Stimulated activated CD8-positive, alpha-beta memory T cell treated with anti-CD3 and anti-CD28 coated beads, Interleukin-15, amount 100 ng/mL, for 48 hours (primary cell): Measurements from ENCODE around the gene PTPA.
A peak's percentile ranks its signal among the peaks of the same experiment; 100 is the strongest.

Experiments
- DNase-seq, 2 donors: peaks; one replicate each; pipeline ENCODE4 v3.0.0-alpha.2; 2020; ENCODE audit warnings: low read depth in 2 of 2

The PTPA gene

GRCh38 chr9:129137292-129138143 lies 26.3 kb downstream of the PTPA start:
- no peak for DNase-seq

GRCh38 chr9:129138144-129138462 lies 26.9 kb downstream of the PTPA start:
- DNase-seq, result no peak

GRCh38 chr9:129138476-129139232 lies 27.4 kb downstream of the PTPA start:
- DNase-seq, result no peak

GRCh38 chr9:129139233-129139992 lies 28.2 kb downstream of the PTPA start:
- peak; percentile 53 to 57 for DNase-seq

- DNase-seq, result peak; percentile 76 to 78
These were observed 28.8 kb downstream of the PTPA start for GRCh38 chr9:129139993-129140396.

GRCh38 chr9:129140397-129141065 lies 29.3 kb downstream of the PTPA start:
- DNase-seq, result no peak

- DNase-seq, result peak in 1 of 2 donors; percentile 40
These were observed 30.1 kb downstream of the PTPA start for GRCh38 chr9:129141066-129142041.

- DNase-seq, result no peak
These were observed 31.1 kb downstream of the PTPA start for GRCh38 chr9:129142138-129142935.

- peak; percentile 41 to 54 for DNase-seq
These were observed 32.1 kb downstream of the PTPA start for GRCh38 chr9:129143031-129143927.

- DNase-seq, result no peak
These were observed 34.1 kb downstream of the PTPA start for GRCh38 chr9:129145316-129145715.

GRCh38 chr9:129145841-129146292 lies 34.7 kb downstream of the PTPA start:
- DNase-seq, result no peak

GRCh38 chr9:129146441-129146941 lies 35.3 kb downstream of the PTPA start:
- no peak for DNase-seq

GRCh38 chr9:129148463-129149204 lies 37.4 kb downstream of the PTPA start:
- DNase-seq, result no peak

- no peak for DNase-seq
These were observed 38.2 kb downstream of the PTPA start for GRCh38 chr9:129149442-129149841.

GRCh38 chr9:129150122-129150521 lies 38.9 kb downstream of the PTPA start:
- DNase-seq, result no peak

GRCh38 chr9:129150672-129151211 lies 39.5 kb downstream of the PTPA start:
- no peak for DNase-seq

- no peak for DNase-seq
These were observed 40.3 kb downstream of the PTPA start for GRCh38 chr9:129151469-129151868.
